ENCODE results near the gene BAAT. TPM values are rescaled to one million over a fixed set of nuclear protein-coding genes. Genes with fewer than 3 reads are reported as not detected.

The BAAT gene
- total and polyA plus RNA-seq, 9 donors, result 0.10 to 0.31 (median 0.12) TPM; not detected in 6

DNA sequence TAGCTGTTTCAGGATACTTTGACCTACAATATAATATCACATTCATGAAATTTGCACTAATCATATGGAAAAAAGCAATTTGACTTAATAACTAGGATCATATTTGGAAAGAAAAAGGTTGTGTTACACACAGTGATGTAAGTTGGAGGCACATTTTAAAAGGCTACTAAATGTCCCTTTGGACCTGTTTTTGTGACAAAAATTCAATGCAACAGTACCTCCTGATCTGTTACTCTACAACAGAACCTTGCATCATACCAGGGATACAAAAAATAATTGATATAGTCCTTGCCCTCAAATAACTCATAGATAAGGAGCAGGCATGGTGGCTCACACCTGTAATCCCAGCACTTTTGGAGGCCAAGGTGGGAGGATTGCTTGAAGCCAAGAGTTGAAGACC is 67.1 kb downstream of the BAAT start:
- Histone ChIP-seq H3K4me1 (ENCODE audit: insufficient read depth) (no peaks in the 10 kb centered on the region), H3K27me3 (no peaks in the 10 kb centered on the region), H3K36me3 (no peaks in the 10 kb centered on the region), H3K9me3 (no peaks in the 10 kb centered on the region), H3K27ac (no peak overlapping the region), H3K4me3 (no peak overlapping the region)
- TF ChIP-seq EP300 (IDR thresholded peaks at IDR 0.05), result no peak
- TF ChIP-seq POLR2A (IDR thresholded peaks at IDR 0.05), result no peak
- TF ChIP-seq, protein P1, sequence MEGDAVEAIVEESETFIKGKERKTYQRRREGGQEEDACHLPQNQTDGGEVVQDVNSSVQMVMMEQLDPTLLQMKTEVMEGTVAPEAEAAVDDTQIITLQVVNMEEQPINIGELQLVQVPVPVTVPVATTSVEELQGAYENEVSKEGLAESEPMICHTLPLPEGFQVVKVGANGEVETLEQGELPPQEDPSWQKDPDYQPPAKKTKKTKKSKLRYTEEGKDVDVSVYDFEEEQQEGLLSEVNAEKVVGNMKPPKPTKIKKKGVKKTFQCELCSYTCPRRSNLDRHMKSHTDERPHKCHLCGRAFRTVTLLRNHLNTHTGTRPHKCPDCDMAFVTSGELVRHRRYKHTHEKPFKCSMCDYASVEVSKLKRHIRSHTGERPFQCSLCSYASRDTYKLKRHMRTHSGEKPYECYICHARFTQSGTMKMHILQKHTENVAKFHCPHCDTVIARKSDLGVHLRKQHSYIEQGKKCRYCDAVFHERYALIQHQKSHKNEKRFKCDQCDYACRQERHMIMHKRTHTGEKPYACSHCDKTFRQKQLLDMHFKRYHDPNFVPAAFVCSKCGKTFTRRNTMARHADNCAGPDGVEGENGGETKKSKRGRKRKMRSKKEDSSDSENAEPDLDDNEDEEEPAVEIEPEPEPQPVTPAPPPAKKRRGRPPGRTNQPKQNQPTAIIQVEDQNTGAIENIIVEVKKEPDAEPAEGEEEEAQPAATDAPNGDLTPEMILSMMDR (IDR thresholded peaks at IDR 0.05), result no peak
- intact Hi-C loops (cut with DNase I), result no loop called here
- DNase-seq, result no peak

DNA sequence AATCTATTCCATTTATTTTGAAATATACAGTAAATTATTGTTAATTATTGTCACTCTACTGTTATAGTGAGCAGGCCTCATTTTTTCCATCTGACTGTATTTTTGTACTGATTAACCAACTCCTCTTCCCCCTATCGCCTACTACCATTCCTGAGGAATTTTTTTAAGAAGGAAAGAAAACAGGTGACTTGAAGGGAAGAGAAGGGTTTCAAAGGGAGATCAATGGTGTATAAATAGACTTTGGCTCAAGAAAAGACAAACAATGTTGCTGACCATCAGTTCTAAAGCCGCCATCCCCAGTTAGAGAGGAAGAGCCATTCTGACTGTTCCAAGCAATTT is 69.7 kb downstream of the BAAT start:
- intact Hi-C loops (cut with DNase I), result no loop called here
- no peaks in the 10 kb centered on the region for H3K4me1 ChIP-seq (ENCODE audit: insufficient read depth)
- H3K36me3 ChIP-seq, result no peaks in the 10 kb centered on the region
- 73 to 80% (median 78%) methylated on average over 2 of the region's 2 CpGs for WGBS, 3 donors
- no peak for DNase-seq
- TF ChIP-seq, protein P1 (IDR thresholded peaks at IDR 0.05), result no peak
- TF ChIP-seq POLR2A (IDR thresholded peaks at IDR 0.05) (no peak), EP300 (IDR thresholded peaks at IDR 0.05) (no peak)
- H3K9me3 ChIP-seq, result no peaks in the 10 kb centered on the region
- no peaks in the 10 kb centered on the region for H3K27me3 ChIP-seq
- H3K4me3 ChIP-seq, result no peak overlapping the region
- H3K27ac ChIP-seq, result no peak overlapping the region

DNA sequence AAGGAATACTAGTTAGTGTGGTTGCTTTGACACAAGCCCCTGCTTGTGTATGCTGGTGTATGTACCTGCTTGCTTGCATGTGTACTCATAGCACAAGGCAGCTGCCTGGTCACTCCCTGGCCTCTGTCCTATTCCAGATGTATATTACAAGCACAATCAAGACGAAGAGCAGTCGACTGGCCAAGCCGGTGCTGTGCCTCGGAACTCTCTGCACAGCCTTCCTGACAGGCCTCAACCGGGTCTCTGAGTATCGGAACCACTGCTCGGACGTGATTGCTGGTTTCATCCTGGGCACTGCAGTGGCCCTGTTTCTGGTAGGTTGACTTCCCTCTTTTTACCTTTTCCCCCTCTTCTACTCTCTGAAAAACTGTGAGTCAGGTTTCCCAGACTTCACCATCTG is 72.1 kb downstream of the BAAT start:
- H3K27me3 ChIP-seq, result no peaks in the 10 kb centered on the region
- DNase-seq, result no peak
- intact Hi-C loops (cut with DNase I), result no loop called here

DNA sequence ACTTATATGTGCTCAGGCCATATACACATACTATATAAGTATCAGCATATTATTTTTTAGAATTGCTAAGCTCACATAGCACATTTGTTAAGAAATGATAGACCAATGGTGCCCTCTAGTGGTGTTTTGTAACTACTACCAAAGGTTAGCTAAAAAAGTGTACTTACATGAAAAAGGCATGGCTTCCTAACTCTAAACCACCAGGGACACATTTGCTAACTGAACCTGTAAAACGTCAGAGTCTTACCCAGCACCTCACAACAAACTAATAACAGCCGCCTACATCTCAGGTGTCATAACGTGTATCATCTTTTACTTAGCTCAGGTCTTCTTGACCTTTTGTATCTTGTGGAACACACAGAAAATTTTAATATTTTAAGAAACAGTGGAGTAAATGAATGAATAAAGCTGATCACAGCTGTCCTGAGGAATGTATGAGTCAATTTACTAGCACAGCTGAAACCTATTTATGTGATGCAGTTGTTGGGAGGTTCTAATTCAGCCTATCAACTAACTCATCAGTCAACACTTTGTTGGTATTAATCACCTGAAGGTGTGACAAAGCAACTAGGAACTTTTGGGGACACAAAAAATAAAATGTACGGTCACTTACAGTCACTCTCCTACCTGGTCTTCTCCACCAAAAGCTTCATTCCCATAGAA is 72.9 kb downstream of the BAAT start:
- WGBS, 3 donors, result 24 to 25% (median 24%) methylated on average over 4 of the region's 4 CpGs
- Histone ChIP-seq H3K27me3 (no peaks in the 10 kb centered on the region), H3K4me1 (ENCODE audit: insufficient read depth) (no peaks in the 10 kb centered on the region), H3K9me3 (no peaks in the 10 kb centered on the region), H3K27ac (no peak overlapping the region), H3K36me3 (no peaks in the 10 kb centered on the region), H3K4me3 (no peak overlapping the region)
- DNase-seq, result no peak
- intact Hi-C loops (cut with DNase I), result no loop called here
- no peak for TF ChIP-seq POLR2A (IDR thresholded peaks at IDR 0.05)
- TF ChIP-seq, protein P1 (IDR thresholded peaks at IDR 0.05), result peak in 2 of 3 donors; percentile 34
- no peak for TF ChIP-seq EP300 (IDR thresholded peaks at IDR 0.05)

More for the DNA sequence above, 72.1 kb downstream of the BAAT start:
- Histone ChIP-seq H3K27ac (no peak overlapping the region), H3K36me3 (no peaks in the 10 kb centered on the region), H3K4me3 (no peak overlapping the region), H3K9me3 (no peaks in the 10 kb centered on the region), H3K4me1 (ENCODE audit: insufficient read depth) (no peaks in the 10 kb centered on the region)
- TF ChIP-seq, protein P1 (IDR thresholded peaks at IDR 0.05), result no peak
- TF ChIP-seq POLR2A (IDR thresholded peaks at IDR 0.05) (no peak), EP300 (IDR thresholded peaks at IDR 0.05) (no peak)
- 83 to 88% (median 88%) methylated on average over 8 of the region's 8 CpGs for WGBS, 3 donors

Measured in ovary (tissue), 9 donors.